GM20431 (cell line): Measurements from ENCODE around the gene FGD5.

Experiments
- in situ Hi-C: fragments of 300-500 bp; cut with MseI, MboI; formaldehyde crosslinking; loops from one replicate; pipeline ENCODE4 v1.15.0; 2020; ENCODE audit warnings: low sequenced_read_pairs; ENCODE audit not compliant: unreplicated experiment

The FGD5 gene

DNA sequence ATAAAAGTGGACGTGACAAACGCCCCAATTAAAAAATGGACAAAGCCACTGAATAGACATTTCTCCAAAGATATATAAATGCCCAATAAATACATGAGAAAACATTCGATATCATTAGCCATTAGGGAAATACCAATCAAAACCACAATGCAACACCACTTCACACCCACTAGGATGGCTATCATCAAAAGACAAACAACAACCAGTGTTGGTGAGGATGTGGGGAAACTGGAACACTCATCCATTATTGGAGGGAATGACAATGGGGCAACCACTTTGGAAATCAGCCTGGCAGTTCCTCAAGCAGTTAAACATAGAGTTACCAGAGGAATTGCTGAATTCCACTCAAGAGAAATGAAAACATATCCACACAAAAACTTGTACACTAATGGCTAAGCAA, 32.4 kb upstream of the FGD5 start:
- in situ Hi-C loops, result no loop called here

DNA sequence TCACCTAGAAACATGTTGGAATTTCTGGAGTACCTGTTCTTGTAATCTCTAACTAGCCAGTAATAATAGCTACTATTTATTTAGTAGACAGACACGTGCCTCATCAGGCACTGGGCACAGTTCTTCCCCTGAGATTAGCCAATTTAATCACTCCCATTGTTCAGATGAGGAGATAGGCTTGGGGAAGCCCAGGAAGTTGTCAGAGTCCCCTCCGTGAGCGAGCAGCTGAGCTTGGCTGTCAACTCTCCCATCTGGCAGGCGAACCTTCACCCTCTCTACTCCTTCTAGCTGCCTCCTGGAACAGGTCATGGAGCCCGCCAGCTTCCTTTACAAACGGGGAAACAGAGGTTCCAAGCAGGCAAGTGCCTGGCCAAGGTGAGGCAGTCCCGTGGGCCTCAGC, 31.1 kb upstream of the FGD5 start:
- in situ Hi-C loops, result no loop called here

DNA sequence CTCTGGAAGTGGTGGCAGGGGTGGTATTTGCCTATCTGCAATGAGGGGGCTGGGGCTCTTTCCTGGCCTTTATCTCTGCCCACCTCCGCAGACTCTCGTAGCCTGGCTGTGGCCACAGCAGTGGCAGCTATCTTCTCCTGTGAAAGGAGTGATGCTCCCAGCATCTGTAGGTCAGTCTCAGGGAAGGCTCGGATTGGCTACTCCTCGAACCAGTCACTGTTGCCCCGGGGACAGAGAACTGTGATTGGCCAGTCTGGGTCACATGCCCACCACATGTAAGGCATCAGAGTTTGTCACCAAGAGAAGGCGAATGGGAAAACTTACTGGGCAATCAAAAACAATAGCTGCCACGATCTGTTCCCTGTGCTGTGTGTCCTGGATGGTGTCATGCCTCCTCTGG, 30.1 kb upstream of the FGD5 start:
- in situ Hi-C loops, result no loop called here

DNA sequence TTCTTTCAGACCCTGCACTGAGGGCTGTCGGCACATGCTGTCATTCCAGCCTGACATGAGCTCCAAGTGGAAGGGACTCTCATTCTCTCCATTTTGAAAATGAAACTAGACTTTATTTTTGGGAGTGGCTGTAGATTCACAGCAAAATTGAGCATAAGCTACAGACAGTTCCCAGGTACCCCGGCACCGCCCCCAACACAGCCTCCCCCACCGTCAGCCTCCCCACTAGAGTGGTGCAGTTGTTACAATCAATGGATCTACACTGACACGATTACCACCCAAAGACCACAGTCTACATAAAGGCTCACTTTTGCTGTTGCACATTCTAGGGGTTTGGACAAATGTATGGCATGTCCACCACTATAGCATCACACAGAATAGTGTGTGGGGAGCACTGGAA, 29.5 kb upstream of the FGD5 start:
- in situ Hi-C loops, result no loop called here

DNA sequence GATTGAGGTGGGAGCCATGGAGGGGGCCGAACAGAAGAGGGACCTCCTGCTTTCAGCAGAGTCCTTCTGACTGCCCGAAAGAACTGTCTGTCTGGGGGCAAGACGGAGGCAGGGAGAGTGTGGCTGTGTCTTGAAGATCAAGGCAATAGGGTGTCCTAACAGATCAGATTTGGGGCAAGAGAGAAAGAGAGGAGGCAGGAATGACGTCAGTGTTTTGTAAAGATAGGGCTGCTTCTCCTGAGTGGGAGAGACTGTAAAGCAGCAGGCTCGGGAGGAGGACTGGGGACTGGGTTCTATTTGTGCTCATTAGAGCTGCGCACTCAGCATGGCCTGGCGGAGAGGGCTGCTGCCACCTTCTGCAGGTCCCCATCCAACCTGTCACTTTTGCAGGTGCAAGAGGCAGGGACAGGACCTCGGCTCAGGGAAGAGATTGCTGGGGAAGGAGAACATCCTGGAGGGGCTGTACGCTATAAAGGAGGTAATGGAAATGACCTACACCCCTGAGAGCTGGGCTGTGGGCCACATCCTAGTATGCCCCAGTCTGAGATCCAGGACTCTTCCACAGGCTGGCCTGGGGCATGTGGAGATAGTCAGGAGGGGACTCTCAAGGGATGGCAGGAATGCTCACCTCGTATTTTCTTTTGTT, 29.0 kb upstream of the FGD5 start:
- in situ Hi-C loops, result no loop called here

DNA sequence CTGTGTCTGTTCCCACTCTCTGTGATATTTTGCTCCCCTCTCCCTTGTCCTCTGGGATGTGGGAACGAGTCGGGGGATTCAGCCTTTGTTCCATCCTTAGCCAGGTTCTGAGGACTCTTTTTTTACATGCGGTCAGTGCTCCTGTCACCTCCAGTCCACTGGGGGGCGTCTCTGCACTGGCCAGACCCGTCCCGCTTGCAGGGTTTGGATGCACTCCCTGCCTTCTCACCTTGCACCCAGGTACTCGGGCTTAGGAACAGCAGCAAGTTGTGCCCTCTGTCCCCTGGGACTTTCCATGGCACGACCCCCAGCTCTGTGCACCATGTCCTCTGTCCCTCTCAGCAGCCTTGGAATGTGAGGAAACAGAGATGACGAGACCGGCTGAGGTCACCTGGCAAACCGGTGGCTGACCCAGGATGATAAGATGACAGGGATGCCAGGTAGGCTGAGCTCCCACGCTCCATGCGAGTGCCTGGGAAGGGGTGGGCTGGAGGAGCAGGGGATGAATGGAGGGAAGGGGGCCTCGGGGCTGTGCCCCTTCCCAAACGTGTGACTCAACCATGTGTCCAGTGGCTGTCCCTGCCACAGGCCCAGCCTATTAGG, 27.3 kb upstream of the FGD5 start:
- in situ Hi-C loops, result no loop called here

DNA sequence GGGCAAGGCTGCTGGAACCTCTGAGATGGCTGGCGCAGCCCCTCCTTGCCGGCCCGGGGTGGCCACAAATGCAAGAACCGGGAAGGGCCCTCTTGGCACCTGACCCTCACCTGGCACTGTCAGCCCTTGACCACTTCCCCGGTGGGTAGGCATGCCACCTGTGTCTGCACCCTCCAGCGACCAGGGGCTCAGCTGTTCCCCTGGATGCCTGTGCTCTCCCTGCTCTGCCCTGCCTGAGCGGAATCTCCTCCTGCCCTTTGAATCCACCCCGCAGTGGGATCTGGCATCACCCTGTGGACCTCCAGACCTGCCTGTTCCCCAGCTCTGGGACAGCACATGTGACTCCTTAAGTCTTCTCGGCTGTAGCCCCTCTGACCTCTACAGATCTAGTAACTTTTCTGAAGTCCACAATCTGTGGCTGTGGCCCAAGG, 26.1 kb upstream of the FGD5 start:
- in situ Hi-C loops, result no loop called here

DNA sequence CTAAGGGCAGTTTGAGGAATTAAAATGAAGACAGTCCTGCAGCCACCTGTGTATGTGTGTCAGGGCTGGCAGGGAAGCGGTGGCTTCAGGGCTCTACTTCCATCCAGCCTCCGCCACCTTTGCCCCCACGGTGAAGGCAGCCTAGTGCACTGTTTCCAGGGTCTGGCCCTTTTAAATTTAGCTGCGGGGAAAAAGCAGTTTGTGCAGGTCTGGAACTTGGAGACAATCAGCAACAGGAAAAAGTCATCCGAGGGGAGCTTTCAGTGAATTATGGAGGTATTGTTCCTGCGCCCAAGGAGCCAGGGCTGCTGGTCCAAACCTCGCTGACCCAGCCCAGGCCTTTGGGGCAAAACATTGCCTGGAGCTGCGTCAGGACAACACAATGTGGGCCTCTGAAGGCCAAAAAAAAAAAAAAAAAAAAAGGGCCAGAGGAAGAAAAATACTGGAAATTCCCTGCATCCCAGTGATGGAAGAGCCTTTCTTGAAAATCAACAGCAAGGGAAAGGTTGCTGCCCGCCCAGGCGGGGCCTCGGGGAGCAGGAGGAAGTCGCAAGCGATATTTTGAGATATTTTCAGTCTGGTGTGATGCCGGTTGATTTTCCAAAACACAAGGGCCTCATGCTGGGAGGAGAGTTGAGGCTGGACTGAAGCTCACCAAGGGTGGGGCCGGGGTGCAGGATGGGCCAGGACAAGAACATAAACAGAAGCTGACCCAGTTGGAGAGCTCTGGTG, 25.5 kb upstream of the FGD5 start:
- in situ Hi-C loops, result no loop called here

DNA sequence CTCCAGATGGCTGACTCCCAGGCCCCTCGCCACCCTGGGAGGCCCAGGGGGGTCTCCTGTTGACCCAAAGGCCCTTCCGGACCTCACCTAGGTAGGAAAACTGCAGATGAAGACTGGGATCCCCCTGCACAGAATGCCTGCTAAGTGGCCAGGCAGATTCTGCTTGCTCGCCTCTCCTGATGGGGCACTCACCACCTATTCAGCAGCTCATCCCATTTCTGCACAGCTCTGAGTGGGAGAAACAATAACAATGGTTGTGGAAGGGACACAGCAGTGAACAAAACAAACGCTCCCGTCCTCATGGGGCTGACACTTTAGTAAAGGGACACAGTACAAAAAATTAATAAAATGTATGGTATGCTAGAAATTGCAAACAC, 24.9 kb upstream of the FGD5 start:
- in situ Hi-C loops, result no loop called here

DNA sequence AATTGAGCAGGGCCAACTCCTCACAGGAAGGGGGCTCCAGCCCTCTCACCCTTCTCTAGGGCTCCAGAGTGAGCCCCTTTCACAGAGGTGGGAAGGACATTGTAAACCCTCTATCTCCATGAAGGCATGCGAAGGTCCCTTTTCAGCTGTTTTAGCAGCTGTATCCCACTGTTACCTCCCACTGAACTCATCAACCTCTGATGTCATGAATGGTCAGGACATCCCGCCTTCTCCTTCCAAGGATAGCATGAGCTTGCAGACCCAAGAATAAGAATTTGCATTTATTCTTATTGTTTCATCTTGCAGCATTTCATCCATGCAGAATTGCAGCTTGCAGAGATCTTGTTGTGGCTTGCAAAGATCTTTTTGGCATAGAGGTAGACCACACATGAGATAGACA, 24.3 kb upstream of the FGD5 start:
- in situ Hi-C loops, result no loop called here

DNA sequence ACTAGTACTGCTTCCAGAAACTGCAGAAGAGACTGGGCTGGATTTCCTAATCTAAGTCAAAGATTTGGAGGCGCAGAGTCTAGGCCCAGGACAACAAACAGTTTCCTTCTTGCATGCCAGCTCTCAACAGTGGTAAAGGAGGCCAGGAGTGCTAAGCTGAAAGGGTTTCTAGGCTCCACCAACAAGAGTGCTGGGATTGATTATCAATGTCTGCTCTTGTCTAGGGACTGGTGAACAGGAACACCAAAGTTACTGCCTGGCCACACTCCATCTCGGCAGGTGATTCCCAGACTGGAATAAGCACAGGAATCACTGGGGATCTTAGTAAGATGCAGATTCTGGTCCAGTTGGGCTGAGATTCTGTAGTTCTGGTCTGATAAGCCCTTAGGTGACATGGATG, 22.8 kb upstream of the FGD5 start:
- in situ Hi-C loops, result no loop called here

DNA sequence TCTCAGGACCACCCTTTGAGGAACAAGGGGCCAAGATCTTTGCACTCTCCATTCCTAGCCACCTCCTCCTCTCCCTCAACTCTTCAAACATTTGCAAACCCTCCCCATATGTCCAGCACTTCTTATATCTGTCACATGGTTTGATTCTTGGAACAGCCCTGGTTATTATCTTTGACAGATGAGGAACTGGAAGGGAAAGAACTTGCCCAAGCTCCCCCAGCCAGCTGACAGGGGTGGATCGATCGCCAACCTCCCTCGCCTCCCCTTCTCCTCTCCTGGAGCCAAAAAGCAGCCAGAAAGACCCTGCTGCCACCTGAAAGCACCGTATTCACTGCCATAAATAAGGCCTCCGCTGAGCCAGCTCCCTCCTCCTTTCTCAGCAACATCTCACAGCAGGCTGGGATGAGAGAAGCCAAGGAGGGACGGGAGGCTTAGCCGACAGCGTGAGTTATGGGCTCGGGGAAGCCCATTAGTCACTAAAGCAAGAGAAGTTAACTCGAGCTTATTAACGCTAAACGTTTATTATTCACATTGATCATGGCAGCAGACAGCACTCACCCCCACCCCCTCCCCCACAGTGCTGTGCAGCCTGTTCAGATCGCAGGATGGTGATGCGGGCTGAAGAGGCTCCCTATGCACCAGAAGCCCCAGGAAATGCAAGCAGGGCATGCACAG, 22.2 kb upstream of the FGD5 start:
- in situ Hi-C loops, result no loop called here

DNA sequence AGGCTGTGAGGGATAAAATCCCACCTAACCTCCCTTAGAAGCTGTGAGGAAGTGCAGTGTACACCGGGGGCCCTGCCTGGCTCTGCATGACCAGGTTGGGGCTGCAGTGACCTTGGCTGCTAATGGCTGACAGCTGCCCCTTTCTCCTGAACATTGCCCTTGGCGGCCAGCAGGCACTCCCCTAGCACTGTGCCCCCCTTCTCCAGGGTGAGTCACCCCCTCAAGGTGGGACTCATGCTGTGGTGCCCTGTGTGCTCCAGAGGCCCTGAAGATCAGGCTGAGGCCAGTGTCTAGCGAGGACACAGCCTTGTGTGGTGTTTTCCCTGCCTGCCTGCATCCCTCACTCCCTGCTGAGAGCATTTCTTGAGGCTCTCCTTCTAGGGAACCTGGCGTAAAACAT, 21.0 kb upstream of the FGD5 start:
- in situ Hi-C loops, result no loop called here

DNA sequence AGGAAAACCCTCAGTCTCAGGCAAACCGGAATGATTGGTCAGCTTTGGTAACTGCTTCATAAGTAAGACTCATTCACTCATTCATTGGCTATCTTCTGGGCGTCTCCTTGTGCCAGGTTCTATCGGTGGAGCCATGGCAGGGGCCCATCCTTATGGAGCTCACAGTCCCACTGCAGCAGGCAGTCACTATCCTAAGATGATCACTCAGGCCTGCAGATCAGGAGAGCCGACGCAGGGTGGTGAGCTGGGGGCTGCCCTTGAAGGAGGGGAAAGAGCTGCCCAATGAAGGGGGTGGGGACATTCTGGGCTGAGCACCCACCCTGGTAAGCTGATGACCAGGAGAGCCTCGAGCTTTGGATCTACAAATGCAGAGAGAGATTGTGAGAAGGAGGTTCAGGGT, 20.5 kb upstream of the FGD5 start:
- in situ Hi-C loops, result no loop called here

DNA sequence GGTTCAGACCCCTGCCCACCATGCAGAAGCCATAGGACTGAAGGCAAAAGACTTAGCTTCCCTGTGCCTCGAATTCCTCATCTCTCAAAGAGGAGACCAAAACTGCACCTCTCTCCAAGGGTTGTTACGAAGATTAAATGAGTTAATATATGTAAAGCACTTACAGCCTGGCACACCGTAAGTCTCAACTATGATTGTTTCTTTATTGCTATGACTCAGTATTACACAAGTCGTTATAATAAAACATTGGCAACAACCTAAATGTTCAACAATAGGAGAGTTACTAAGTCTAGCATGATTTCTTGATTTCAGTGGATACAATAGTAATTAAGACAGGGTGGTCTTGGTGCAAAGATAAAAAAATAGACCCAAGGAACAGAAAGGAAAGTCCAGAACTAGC, 19.6 kb upstream of the FGD5 start:
- in situ Hi-C loops, result no loop called here

DNA sequence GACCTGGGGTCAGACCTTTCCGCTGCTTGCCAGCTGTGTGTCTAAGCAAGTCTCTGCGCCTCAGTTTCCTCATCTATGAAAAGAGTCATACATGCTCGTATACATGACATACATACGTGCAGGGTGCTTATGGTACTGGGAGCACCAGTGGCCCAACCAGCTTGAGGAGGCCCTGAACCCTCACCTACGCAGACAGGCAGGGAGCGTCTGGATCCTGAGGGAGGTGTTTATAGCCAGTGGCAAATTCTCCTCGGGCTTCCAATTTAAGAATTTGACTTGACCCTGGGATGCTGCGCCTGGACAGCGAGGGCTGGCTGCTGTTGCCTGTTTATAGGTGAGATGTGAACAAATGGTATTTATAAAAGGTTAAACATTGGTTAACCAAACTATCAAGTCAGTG, 17.7 kb upstream of the FGD5 start:
- in situ Hi-C loops, result no loop called here

DNA sequence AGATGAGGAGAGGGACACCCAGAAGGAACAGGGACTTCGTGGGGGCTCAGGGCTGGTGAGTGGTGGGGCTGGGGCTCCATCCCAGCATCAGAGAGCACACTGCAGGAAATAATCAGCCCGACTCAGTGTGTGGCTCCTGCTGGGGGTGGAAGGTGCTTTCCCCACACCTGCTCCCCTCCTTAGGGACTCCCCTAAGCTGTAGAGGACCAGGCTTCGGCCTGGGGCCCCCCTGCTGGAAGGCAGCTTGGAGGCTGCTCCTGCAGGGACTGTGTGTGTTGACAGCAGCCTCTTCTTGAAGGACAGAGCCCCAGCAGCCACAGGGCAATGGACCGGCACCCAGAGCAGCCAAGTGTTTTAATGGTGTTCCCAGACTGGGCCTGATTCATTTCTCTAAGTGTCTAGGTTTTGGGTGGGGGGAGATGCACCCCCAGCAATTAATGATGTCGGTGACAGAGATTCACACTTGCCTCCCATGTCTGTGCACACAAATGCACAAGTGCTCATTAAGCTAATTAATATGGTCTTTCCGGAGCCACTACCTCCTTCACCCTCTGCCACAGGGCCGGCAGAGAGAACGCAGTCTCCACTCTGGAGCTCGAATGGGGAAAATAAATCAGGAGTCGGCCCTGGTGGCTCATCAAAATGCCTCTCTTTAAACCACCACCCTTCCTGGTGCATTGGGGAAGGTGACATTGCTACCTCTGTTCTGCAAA, 16.9 kb upstream of the FGD5 start:
- in situ Hi-C loops, result no loop called here

DNA sequence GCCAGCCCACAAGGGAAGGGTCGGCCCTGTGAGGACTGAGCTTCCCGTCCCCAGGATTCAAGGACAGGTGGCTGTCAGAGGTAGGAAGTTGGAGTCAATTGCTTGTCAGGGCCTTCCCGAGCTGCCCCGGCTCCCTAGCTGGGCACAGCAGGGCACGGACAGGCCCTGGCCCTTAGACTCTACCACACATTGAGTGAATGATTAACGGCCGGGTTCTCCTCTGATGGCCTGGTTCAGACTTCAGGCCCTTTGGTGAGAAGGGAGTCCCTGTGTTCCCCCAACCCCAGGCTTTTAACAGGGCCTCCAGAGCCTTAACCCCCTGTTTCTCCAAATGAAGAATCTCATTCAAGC, 16.4 kb upstream of the FGD5 start:
- in situ Hi-C loops, result no loop called here

DNA sequence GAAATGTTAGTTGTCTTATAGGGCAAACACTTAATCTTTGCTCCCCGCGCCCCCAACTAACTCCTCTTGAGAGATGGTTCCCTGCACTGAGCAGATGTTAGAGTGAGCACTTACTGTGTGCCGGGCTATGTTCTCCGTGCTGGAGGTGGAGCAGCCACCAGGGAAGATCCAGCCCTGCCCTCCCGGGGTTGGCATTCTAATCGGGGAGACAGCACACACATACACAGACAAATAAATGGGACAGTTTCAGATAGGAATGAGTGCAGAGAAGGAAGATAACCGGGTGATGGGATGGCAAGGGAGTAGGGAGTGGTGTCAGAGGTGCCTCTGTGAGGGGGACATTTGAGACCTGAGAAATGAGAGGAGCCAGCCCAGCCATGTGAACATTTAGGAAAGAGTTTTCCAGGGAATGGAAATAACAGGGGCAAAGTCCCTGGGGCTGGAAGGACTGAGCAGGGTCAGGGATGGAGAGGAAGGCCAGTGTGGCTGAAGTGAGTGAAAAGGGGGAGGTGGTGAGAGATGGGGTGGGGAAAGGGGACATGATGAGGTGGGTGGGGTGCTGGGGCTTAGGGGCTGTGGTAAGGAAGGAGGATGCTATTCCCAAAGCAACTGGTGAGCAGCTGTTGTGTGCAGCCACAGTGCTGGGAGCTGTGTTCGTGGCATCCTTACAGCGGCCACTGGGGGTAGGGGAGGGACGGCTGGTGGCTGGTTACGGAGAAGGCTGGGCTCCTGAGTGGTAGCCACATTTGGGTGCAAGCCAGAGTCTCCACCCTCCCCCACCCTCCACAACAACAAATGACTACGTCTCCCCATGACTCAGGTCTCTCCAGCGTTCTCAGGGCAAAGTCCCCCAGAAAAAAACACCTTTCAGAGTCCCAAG, 15.4 kb upstream of the FGD5 start:
- in situ Hi-C loops, result no loop called here
